Stimulated activated naive B cell treated with anti-CD40 and anti-IgM and Interleukin-4, amounts not matched to agents 10 μg/mL and 1 μg/mL and 100 μg/mL, for 72 hours (primary cell): Measurements from ENCODE around the gene PRPF40B.

Experiments used
- ATAC-seq, 2 donors: fragments of 150-1000 bp; cut with Tn5 transposase; replicated peaks; 2 replicates each; pipeline ENCODE4 v1.10.0; 2021; ENCODE audit warnings: moderate library complexity in 1 of 2
- DNase-seq: peaks from one replicate; pipeline ENCODE4 v3.0.0; 2021
- H3K27ac Mint-ChIP-seq: one replicate; pipeline ENCODE4 v1.8.0; 2022; ENCODE audit warnings: mild to moderate bottlenecking, mixed read lengths
- H3K27me3 Mint-ChIP-seq, 2 donors: one replicate each; pipeline ENCODE4 v1.8.0; 2022; ENCODE audit warnings: mixed read lengths in 2 of 2
- H3K36me3 Mint-ChIP-seq, 2 donors: one replicate each; pipeline ENCODE4 v1.8.0; 2022; ENCODE audit warnings: mixed read lengths in 2 of 2, mild to moderate bottlenecking in 1 of 2
- H3K4me1 Mint-ChIP-seq, 2 donors: one replicate each; pipeline ENCODE4 v1.8.0; 2022; ENCODE audit warnings: mixed read lengths in 2 of 2, mild to moderate bottlenecking in 1 of 2
- H3K4me3 Mint-ChIP-seq, 2 donors: one replicate each; pipeline ENCODE4 v1.8.0; 2022; ENCODE audit warnings: mild to moderate bottlenecking in 2 of 2, mixed read lengths in 2 of 2, moderate library complexity in 1 of 2
- H3K9me3 Mint-ChIP-seq, 2 donors: one replicate each; pipeline ENCODE4 v1.8.0; 2022; ENCODE audit warnings: mixed read lengths in 2 of 2, mild to moderate bottlenecking in 1 of 2

The PRPF40B gene

DNA sequence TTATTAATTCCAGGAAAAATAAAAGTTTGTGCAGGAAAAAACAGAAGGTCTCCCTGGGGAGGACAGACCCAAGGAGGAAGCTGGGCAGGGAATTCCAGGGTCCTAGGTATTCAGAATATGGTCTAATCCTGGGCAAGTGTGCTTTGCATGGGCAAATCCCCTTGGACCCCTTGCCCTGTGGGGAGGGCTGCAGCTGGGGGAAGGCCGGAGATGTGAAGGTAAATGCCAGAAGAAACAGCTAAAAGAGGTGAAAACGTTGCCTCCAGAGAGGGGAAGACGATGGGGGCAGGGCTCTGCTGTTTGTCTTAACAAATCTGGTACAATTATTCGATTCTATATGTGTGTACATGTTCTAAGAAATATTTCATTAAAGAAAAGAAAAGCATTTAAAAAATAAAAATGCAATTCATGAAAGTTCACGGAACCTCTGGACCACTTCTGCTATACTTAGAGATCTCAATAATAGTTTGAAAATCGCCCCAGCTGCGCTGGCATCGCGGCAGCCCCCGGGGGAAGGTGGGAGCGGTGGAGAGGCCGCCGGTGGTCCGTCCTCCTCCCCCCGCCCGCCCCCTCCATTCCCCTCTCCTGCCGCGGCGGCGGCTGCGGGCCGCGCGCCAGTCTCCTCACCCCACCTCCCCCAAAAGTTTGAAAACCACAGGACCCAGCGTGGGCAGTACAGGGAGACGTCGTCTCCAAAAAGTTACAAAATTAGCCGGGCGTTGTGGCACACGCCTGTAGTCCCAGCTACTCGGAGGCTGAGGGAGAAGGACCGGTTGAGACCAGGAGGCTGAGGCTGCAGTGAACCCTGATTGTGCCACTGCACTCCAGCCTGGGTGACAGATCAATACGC, 1.5 kb upstream of the PRPF40B start:
- Mint-ChIP-seq H3K4me3 (peak overlapping the region; percentile 86 to 87), H3K9me3 (no peaks in the 10 kb centered on the region), H3K36me3 (no peaks in the 10 kb centered on the region), H3K4me1 (peaks cover 17 to 19% of the 10 kb centered on the region in 2 donors), H3K27me3 (peaks cover 0 to 7% of the 10 kb centered on the region in 2 donors), H3K27ac (peak overlapping the region; percentile 86)
- DNase-seq (no peak), ATAC-seq (no peak)

DNA sequence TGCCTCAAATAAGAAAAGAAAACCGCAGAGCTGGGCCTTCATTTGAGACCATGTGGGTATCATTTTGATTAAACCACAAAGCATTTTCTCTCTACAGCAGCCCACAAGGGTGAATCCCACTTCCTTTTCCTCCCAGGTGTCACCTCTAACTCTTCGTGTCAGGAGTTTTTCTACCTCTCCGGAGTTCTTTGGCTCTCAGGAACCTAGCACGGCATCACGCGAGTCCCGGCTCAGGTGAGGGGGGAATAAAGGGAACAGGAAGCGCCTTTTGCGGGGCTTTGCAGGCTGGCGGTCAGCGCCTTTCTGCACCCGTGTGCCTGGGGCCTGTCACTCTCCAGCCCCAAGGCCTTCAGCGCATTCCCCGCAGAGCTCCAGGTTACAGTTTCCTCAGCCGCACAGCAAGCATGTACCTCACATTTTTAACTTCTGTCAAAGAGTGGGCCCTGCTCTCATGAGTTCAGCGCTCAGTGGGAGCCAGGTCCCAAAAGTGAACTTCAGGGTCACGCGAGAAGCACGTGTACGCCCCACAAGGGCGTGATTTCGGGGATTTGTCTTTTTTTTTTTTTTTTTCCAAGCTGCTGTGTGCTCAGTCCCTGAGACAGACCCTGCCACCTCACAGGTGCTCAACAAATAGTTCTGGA, 740 bp upstream of the PRPF40B start:
- peaks cover 0 to 7% of the 10 kb centered on the region in 2 donors for H3K27me3 Mint-ChIP-seq
- peak overlapping the region; percentile 86 to 87 for H3K4me3 Mint-ChIP-seq
- peak overlapping the region; percentile 86 for H3K27ac Mint-ChIP-seq
- no peaks in the 10 kb centered on the region for H3K9me3 Mint-ChIP-seq
- ATAC-seq (peak; percentile 52 to 56), DNase-seq (peak; percentile 65)
- no peaks in the 10 kb centered on the region for H3K36me3 Mint-ChIP-seq
- H3K4me1 Mint-ChIP-seq: peaks cover 17 to 19% of the 10 kb centered on the region in 2 donors

DNA sequence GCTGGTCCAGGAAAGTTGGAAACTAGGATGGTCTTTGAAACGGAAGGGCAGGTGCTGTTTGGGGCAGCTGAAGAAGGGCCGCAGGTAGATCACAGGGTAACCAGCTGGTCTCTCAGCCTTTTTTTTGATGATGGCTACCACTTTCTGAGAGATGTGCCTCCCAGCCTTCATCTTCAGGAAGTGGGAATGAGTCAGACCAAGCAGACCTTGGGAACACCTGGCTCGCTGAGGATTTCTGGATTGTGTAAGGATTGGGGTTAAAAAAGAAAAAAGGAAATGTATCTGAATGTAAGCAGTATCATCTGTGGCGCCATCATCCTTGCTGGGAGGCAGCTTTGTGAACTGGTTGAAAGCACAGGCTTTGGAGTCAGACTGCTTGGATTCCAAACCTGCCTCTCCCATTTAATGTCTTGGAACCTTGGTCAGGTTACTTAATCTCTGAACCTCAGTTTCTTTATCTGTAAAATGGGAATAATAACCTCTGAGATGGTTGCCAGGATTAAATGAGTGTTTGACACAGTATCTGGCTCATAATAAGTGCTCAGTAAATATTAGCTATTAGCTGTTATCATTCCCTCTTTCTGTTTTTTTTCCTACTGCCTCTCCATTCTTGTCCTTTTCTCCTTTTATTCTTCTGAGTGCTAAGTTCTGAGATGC, 1.7 kb downstream of the PRPF40B start:
- Mint-ChIP-seq H3K4me1 (peaks cover 19 to 21% of the 10 kb centered on the region in 2 donors), H3K9me3 (no peaks in the 10 kb centered on the region), H3K27me3 (no peaks in the 10 kb centered on the region), H3K4me3 (peak overlapping the region in 1 of 2 donors; percentile 29), H3K36me3 (no peaks in the 10 kb centered on the region), H3K27ac (peak overlapping the region; percentile 16)
- no peak for DNase-seq
- no peak for ATAC-seq

DNA sequence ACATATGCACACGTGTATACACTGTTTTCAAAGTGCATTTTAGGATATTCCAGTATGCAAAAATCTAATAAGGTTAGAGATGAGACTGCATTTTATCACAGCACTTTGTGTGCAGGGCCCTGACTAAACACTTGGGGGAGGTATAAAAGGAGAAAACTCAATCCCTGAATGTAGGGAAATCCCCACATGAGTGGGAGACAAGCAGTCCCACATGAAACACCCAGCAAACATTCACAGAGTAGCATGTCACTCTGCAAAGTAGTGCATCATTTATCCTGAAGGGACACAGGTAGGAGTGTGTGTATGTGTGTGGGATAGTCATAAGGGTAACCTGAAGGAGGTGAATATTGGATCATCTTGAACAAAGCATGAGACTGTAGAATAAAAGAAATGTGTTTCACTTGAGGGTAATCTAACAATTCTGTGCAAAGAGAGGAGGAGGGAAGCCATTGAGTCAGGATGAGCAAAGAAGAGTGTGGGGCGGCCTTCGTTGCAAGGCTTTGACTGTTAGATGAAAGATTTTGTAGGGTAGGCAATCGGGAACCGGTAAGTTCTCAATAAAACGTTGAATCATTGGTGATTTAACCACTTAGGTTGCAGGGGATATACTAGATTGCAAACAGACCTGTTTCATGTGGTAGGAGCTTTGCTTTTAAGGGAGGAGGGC, 2.9 kb downstream of the PRPF40B start:
- ATAC-seq (peak in 1 of 2 donors; percentile 7), DNase-seq (no peak)
- no peak overlapping the region for H3K27ac Mint-ChIP-seq
- no peaks in the 10 kb centered on the region for H3K27me3 Mint-ChIP-seq
- no peak overlapping the region for H3K4me3 Mint-ChIP-seq
- no peaks in the 10 kb centered on the region for H3K9me3 Mint-ChIP-seq
- peaks cover 15 to 16% of the 10 kb centered on the region in 2 donors for H3K4me1 Mint-ChIP-seq
- H3K36me3 Mint-ChIP-seq: peaks cover 0 to under 1% of the 10 kb centered on the region in 2 donors

DNA sequence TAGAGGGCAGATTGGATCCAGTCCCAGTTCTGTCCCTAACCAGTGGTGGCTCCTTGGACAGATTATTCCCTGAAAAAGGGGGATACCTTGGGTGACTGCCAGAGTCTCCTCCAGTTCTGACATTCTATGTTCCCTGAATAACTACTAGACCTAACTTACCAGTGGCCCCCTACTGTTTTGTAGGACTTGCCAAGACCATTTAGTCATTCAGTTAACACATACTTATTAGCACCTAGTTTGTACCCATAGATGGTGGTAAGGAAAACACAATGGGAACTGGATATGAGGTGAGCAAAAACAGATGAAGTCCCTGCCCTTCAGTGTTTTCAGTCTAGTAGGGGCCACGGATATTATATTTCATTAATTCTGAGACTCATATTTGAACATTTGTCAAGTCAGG, 3.5 kb downstream of the PRPF40B start:
- no peak overlapping the region for H3K4me3 Mint-ChIP-seq

DNA sequence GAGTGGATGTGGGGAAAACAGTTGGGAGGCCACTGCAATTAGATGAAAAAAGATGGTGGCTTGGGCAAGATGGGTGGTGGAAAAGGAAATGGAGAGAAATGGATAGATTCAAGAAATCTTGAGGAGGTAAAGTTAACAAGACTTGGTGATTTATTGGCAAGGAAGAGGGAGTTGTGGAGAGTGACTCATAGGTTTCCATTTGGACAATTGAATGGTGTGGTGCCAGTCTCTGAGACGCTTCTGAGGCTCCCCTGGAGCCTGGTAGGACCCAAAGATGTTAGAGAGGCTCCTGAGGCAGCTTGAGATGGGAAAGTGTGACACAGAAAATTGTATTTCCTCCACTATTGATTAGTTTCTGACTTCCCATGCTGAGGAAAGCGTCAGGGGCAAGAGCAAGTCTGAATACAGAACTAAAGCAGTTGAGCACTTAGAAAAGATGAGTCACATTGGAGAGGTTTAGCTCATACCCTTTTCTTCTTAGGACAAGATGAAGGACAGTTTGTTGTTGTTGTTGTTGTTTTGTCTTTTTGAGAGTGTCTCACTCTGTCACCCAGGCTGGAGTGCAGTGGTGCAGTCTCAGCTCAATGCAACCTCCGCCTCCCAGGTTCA, 4.5 kb downstream of the PRPF40B start:
- no peak for DNase-seq
- Mint-ChIP-seq H3K27me3 (no peaks in the 10 kb centered on the region), H3K4me3 (no peak overlapping the region), H3K36me3 (peaks cover 5% of the 10 kb centered on the region in 2 donors), H3K9me3 (no peaks in the 10 kb centered on the region), H3K4me1 (peaks cover under 1 to 11% of the 10 kb centered on the region in 2 donors), H3K27ac (no peak overlapping the region)
- ATAC-seq: no peak

More for the DNA sequence above, 3.5 kb downstream of the PRPF40B start:
- DNase-seq: no peak
- H3K4me1 Mint-ChIP-seq: peaks cover 9 to 13% of the 10 kb centered on the region in 2 donors
- H3K27me3 Mint-ChIP-seq: no peaks in the 10 kb centered on the region
- peaks cover 2% of the 10 kb centered on the region in 2 donors for H3K36me3 Mint-ChIP-seq
- H3K27ac Mint-ChIP-seq: no peak overlapping the region
- no peaks in the 10 kb centered on the region for H3K9me3 Mint-ChIP-seq
- no peak for ATAC-seq

DNA sequence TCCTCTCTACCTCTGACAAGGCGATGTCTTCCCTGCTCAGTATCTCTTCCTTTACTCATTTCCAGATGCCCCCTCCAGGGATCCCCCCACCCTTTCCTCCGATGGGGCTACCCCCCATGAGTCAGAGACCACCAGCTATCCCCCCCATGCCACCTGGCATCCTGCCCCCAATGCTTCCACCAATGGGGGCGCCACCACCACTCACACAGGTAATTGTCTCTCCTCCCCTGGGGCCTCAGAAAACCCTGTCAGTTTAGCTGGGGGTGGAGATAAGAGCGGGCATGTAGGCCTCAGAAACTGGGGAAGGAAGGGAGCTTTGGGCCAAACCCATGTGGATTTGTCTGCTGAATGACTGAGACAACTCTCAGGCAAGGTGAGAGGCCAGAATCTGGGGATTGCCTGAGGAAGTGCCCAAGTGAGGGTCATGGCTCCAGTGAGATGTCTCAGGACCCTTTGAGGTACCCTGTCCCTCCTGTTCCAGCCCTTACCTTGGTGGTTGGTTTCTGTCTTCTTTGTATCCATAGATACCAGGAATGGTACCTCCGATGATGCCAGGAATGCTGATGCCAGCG, 8.1 kb downstream of the PRPF40B start:
- Mint-ChIP-seq H3K27ac (no peak overlapping the region), H3K4me1 (peaks cover 8% of the 10 kb centered on the region in 2 donors), H3K36me3 (peaks cover 21 to 27% of the 10 kb centered on the region in 2 donors), H3K4me3 (no peak overlapping the region), H3K9me3 (no peaks in the 10 kb centered on the region), H3K27me3 (no peaks in the 10 kb centered on the region)
- ATAC-seq (peak in 1 of 2 donors; percentile 4), DNase-seq (no peak)

DNA sequence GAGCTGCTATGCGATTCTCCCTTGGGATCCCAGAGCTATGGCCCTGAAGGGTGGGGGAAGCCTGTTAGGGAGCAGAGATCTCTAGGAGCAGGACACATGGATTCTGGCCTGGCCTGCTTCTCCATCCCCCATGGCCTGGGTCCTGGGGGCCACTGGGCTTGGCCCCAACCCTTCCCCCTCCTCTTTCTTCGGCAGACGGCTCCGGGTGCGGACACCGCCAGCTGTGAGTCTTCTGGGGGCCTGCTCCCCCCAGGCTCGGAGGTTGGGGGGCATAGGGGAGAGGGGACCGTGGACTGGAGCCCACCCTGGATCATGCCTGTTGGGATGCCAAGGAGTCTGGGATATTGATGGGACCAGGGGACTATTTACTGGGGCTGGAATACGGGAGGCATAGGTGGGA, 9.0 kb downstream of the PRPF40B start:
- peaks cover 24 to 30% of the 10 kb centered on the region in 2 donors for H3K36me3 Mint-ChIP-seq
- peaks cover 17% of the 10 kb centered on the region in 2 donors for H3K4me1 Mint-ChIP-seq
- H3K27ac Mint-ChIP-seq: peak overlapping the region; percentile 20
- no peak overlapping the region for H3K4me3 Mint-ChIP-seq
- ATAC-seq (no peak), DNase-seq (no peak)
- no peaks in the 10 kb centered on the region for H3K27me3 Mint-ChIP-seq
- no peaks in the 10 kb centered on the region for H3K9me3 Mint-ChIP-seq

DNA sequence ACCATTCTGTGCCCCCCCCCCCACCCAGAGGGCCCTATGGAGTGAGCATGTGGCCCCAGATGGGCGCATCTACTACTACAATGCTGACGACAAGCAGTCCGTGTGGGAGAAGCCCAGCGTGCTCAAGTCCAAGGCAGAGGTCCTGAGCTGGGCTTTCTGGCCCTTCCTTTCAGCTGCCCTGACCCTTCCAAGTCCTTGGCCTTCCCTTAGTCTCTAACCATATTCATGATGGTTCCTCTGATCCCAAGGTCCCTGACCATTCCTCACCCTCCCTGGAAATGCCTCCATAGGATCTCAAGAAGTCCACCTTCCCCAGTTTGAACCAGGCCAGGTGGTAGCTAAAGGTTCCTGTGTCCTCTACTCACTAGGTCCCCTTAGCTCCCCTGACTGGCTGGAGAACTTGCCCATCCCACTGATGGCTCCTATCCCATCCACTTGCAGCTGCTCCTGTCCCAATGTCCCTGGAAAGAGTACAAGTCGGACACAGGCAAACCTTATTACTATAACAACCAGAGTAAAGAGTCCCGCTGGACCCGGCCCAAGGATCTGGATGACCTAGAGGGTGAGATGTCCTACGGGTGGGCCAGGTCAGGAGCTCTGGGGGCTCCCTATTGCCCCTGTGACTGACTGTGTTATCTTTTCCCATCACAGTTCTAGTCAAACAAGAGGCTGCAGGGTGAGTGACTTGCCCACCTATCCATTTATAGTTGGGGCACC, 9.8 kb downstream of the PRPF40B start:
- Mint-ChIP-seq H3K27ac (peak overlapping the region; percentile 66), H3K36me3 (peaks cover 27 to 35% of the 10 kb centered on the region in 2 donors), H3K27me3 (no peaks in the 10 kb centered on the region), H3K9me3 (no peaks in the 10 kb centered on the region), H3K4me3 (no peak overlapping the region), H3K4me1 (peaks cover 19 to 24% of the 10 kb centered on the region in 2 donors)
- ATAC-seq (no peak), DNase-seq (no peak)

DNA sequence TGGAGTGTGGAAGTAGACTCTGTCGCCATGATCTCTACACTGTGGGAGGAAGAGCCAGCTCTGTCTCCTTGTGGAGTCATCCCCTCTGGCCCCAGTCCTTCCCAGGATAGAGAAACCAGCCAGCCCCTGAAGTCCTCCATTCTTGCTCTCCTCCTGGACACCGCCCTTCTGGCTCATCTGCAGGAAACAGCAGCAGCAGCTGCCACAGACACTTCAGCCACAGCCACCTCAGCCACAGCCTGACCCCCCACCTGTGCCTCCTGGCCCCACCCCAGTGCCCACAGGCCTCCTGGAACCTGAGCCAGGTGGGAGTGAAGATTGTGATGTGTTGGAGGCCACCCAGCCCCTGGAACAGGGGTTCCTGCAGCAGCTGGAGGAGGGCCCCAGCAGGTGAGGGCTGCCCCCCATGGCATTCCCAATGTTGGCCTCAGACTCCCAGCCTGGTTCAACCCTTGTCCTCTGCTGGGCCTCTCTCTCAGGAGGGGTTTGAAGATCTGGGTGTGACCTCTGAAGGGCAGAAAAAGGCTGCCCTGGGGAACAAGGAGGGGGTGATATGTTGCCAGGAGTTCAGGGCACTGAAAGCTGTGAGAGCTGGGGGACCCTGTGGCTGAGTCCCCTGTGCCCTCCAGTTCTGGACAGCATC, 10.5 kb downstream of the PRPF40B start:
- peaks cover 19 to 24% of the 10 kb centered on the region in 2 donors for H3K4me1 Mint-ChIP-seq
- peaks cover 27 to 35% of the 10 kb centered on the region in 2 donors for H3K36me3 Mint-ChIP-seq
- DNase-seq (no peak), ATAC-seq (no peak)
- no peaks in the 10 kb centered on the region for H3K9me3 Mint-ChIP-seq
- H3K4me3 Mint-ChIP-seq: no peak overlapping the region
- peak overlapping the region; percentile 37 for H3K27ac Mint-ChIP-seq
- no peaks in the 10 kb centered on the region for H3K27me3 Mint-ChIP-seq

DNA sequence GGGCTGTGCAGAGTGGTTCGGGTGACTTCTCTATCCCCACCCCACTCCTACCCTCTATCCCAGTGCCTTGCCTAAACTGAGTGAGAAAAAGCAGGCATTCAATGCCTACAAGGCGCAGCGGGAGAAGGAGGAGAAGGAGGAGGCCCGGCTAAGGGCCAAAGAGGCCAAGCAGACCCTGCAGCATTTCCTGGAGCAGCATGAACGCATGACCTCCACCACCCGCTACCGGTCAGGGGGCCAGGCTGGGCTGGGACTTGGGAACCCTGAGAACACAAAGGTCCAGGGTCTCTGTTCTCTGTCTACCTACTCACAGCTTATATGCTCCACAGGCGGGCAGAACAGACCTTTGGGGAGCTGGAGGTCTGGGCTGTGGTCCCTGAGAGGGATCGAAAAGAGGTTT, 11.7 kb downstream of the PRPF40B start:
- Mint-ChIP-seq H3K4me1 (peaks cover 23 to 36% of the 10 kb centered on the region in 2 donors), H3K27me3 (no peaks in the 10 kb centered on the region), H3K4me3 (peak overlapping the region in 1 of 2 donors; percentile 50), H3K9me3 (no peaks in the 10 kb centered on the region), H3K36me3 (peaks cover 27 to 41% of the 10 kb centered on the region in 2 donors), H3K27ac (peak overlapping the region; percentile 60)
- DNase-seq (no peak), ATAC-seq (no peak)

DNA sequence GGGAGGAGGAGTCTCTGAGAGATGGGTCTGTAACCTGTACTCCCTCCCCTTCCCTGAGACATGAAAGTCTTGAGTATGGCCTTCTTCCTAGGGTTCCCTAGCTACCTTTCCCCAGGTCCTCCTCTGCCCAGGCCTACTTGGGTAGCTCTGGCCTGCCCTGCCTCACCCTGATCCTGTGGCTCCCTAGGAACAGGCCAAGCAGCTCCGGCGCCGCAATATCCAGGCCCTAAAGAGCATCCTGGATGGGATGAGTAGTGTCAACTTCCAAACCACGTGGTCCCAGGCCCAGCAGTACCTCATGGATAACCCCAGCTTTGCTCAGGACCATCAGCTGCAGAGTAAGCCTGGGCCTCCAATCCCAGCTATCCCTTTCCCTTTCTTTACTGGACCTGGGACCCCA, 12.3 kb downstream of the PRPF40B start:
- Mint-ChIP-seq H3K4me1 (peaks cover 28 to 42% of the 10 kb centered on the region in 2 donors), H3K36me3 (peaks cover 31 to 47% of the 10 kb centered on the region in 2 donors), H3K9me3 (no peaks in the 10 kb centered on the region), H3K4me3 (no peak overlapping the region), H3K27me3 (no peaks in the 10 kb centered on the region), H3K27ac (peak overlapping the region; percentile 32)
- ATAC-seq (no peak), DNase-seq (no peak)
